Subcutaneous preadipocyte (primary cell): ENCODE data around the gene UPK1B. TPM values are rescaled to one million over a fixed set of nuclear protein-coding genes. Genes with fewer than 3 reads are reported as not detected.

ENCODE experiments used
- total RNA-seq: library from RNA; depleted of rRNA; stranded (reverse); fragments of >200 nt; gene quantifications from 2 replicates; pipeline ENCODE4 v1.2.3, GENCODE V29; 2012

UPK1B gene
- not detected in 2 replicates for total RNA-seq

GRCh38 chr3:119173325-119173724 is at the start of gene UPK1B:
TSS of gene UPK1B (plus strand) at chr3:119173598. CDS start at chr3:119186742, 13,144 bp downstream.

GRCh38 chr3:119145500-119146167 is 27.8 kb upstream of the UPK1B start, which contains the start of gene TEX55:
TSS of gene TEX55 (plus strand) at chr3:119146165. CDS start at chr3:119146190, 25 bp downstream.

GRCh38 chr3:119240591-119241434 is 67.4 kb downstream of the UPK1B start, which contains the start of gene B4GALT4:
TSS of gene B4GALT4 (minus strand) at chr3:119240878. CDS start at chr3:119230099, 10,779 bp downstream.

Other genes starting within 250 kb of the UPK1B start
- under 0.01 TPM in 1 of 2 replicates, not detected in the other for gene IGSF11, start 138.8 kb upstream of the UPK1B start, total RNA-seq
- not detected in 2 replicates for gene TEX55, start 27.4 kb upstream of the UPK1B start, total RNA-seq
- 10.7 and 11.7 TPM in 2 replicates for gene B4GALT4, start 67.3 kb downstream of the UPK1B start, total RNA-seq
- gene ARHGAP31, start 120.8 kb downstream of the UPK1B start, total RNA-seq = 1.8 and 6.5 TPM in 2 replicates